Stimulated activated CD4-positive, alpha-beta T cell treated with anti-CD3 and anti-CD28 coated beads, Interleukin-15, amount 100 ng/mL, for 48 hours (primary cell): ENCODE results near the gene BANF1.
"Not testable (repeated sequence)": the region's sequence is repeated elsewhere in the genome, so short reads cannot be mapped to it uniquely, and the experiment has no call there.

Source experiments
- DNase-seq, 2 donors: peaks; one replicate each; pipeline ENCODE4 v3.0.0-alpha.2; 2020; ENCODE audit warnings: low read depth in 2 of 2

Gene BANF1

GRCh38 chr11:65978391-65979238, 23.7 kb upstream of the BANF1 start:
- DNase-seq: no peak

DNA sequence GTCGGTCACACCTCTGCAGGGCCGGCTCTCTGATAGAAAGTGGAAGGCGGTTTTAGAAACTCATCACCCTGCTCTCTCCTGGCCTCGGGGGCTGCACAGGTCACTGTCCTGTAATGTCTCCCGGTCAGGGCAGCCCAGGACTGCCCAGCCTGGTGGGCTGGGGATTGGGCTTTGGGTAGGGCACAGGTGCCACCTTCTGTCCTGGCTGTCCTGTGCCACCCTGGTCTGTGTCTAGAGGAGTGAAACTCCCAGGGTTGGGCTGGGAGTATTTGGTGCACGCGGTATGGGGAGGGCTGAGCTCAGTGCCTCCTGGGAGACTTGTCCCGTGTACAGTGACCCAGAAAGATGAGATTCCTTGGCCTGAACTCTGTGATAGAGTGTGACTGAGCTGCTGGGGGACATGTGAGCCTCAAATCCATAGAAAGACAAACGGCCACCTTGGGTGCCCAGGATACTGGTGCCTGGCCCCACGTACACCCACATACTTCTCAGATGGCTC, 23.0 kb upstream of the BANF1 start:
- no peak for DNase-seq

GRCh38 chr11:65981101-65981740, 21.1 kb upstream of the BANF1 start:
- DNase-seq: no peak

GRCh38 chr11:65981972-65982823, 20.1 kb upstream of the BANF1 start:
- no peak for DNase-seq

DNA sequence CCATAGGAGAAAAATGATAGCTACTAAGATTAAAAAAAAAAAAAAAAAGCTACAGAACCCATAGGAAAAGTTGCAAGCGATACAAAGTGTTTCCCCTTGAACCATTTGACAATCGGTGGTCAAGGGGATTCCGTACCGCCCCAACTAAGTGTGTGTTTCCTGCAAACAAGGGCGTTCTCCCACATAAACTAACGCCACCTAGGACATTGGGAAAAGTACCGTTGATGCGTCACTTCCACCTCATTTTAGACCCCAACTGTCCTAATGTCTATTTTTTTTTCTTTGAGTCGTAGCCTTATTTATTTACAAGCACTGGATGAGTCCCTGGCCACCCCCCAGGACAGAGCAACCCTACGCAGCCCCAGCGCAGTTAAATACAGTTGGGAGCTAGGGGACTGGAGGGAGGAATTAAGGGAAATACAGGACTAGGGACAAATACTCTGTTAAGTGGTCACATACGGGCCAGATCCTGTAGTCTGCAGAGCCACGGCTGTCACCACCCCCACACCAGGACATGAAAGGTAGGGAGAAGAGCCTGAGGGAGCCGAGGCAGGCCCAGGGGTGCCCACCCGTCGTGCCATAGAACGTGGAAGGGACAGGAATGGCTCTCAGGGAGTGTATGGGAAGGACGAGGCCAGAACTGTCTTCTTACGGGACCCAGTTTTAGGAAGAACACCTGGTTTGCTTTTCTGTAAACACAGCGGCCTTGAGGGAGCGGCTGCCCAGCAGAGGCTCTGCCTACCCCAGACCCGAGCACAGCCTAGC, 19.3 kb upstream of the BANF1 start:
- DNase-seq: no peak

DNA sequence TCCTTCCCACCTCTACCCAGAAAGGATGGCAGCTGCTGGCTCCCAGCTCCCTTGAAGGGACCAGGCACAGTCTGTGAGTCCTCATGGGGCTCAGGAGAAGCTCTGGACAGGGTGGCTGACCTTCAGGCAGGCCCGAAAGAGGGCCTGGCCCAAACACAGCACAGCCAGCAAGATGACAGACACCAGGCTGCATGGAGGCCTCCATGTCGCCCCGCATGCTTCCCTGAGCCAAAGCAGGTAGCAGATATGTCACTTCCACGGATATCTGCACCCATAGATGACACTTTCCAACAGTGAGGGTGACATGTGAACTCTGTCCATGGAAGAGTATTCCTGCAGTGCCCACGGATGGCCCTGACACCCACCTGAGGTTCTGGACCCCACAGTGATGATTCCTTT, 18.7 kb upstream of the BANF1 start:
- DNase-seq: no peak

- DNase-seq: no peak
Measured at GRCh38 chr11:65987336-65987735, 15.0 kb upstream of the BANF1 start.

GRCh38 chr11:65988791-65989592, 13.3 kb upstream of the BANF1 start:
- peak; percentile 83 to 88 for DNase-seq

DNA sequence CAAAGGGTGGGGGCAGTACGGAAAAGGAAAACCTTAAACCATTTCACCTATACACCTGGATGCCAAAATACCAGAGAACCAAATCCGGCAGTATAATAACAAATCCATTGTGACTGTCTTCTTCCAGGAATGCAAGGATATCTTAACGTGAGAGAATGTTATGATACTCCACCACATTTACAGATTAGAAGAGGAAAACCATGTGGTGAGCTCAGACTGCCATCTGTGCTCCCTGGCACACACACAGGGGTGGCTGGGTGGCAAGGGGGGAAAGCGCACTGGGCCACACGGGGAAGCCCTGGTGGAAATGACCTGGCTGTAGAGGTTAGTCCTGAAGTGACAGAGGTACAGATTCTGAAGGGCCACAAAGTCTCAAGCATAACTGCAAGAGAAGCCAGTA, 10.2 kb upstream of the BANF1 start:
- no peak for DNase-seq

- no peak for DNase-seq
Measured at GRCh38 chr11:65997286-65997685, 5.0 kb upstream of the BANF1 start.

- DNase-seq: no peak
Measured at GRCh38 chr11:66002648-66003225, 434 bp downstream of the BANF1 start.

GRCh38 chr11:66003291-66003690, 988 bp downstream of the BANF1 start:
- no peak for DNase-seq

DNA sequence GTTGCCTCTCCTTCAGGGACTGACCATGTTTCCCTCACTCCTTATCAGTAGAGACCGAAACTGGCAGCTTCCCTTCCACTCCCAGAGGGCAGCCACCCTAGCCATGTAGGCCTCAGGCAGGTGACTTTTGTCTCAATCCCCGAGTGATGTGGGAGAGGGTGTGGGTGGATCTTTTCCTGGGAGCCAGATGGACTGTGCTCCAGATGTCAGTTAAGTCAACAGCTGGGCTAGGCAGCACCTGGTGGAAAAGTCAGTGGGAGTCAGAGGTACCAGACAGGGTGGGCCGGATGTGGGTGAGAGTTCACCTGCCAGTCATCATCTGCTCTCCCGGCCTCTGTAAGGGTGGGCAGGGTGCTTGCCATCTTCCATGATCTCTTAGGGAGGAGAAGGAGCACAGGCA, 1.9 kb downstream of the BANF1 start:
- DNase-seq: no peak

- no peak for DNase-seq
Measured at GRCh38 chr11:66006134-66006890, 4.0 kb downstream of the BANF1 start.

DNA sequence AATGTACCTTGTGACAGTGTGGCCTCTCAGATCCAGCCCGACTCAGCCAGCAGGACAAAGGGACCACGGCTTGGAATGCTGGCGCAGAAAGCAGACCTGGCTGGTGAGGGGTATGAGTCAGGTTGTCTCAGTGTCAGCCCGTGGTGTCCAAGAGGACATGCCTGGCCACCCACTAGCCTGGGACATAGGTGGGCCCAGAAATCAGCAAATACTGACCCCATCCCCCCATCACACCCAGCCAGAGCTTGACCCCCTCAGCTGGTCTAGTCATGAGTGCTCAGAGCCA, 4.5 kb downstream of the BANF1 start:
- no peak for DNase-seq

- no peak for DNase-seq
Measured at GRCh38 chr11:66007201-66007634, 4.9 kb downstream of the BANF1 start.

DNA sequence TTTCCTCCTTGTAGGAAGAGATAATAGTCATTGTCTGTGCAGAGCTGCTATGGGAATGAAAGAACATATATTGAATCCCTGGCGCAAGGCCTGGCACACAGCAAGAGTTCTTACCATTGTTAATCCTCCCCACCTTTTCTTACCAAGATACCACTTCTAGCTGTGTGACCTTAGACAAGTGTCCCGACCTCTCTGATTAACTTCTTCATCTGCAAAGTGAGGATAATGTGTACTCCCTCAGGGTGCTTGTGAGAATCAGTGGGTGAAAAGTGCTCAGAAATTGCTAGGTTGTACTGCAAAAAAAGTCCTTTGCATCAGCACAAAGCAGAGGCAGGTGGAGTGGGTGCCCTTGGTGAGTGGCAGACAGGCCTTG, 5.8 kb downstream of the BANF1 start:
- no peak for DNase-seq

GRCh38 chr11:66008468-66009101, 6.3 kb downstream of the BANF1 start:
- no peak for DNase-seq

- not testable (repeated sequence) for DNase-seq
Measured at GRCh38 chr11:66010036-66010435, 7.7 kb downstream of the BANF1 start.
